ENCODE results near the gene SLC38A3. TPM values are rescaled to one million over a fixed set of nuclear protein-coding genes. Genes with fewer than 3 reads are reported as not detected.

Gene SLC38A3
- total and polyA plus RNA-seq, 2 of the 8 experiments (the other 6 are each of a cell fraction or from before 2014, with no cell fraction given) = 1.2 to 3.7 TPM

- no peak for TF ChIP-seq ATF3 (IDR thresholded peaks at IDR 0.05; ENCODE audit: insufficient read depth, low read depth, low read length)
- no peak for TF ChIP-seq KDM1A (IDR thresholded peaks at IDR 0.05; ENCODE audit: borderline replicate concordance, low read length)
- TF ChIP-seq SP1 (IDR thresholded peaks at IDR 0.05; ENCODE audit: low read depth, low read length) = no peak
These were observed 43.3 kb downstream of the SLC38A3 start (continued) for GRCh38 chr3:50248387-50248786.

Data from H1 (cell line).